GM12878 (cell line): ENCODE measurements around the gene TMEM86A. TPM values are rescaled to one million over a fixed set of nuclear protein-coding genes. Genes with fewer than 3 reads are reported as not detected.

Experiments
- ATAC-seq: fragments of 200-7000 bp; cut with Tn5 transposase; 3 replicates; pipeline ENCODE4 v1.9.1; 2020; ENCODE audit warnings: mild to moderate bottlenecking, moderate library complexity
- BruUV-seq: library from RNA; stranded (reverse); fragments of 400-500 nt; replicated peaks from 2 replicates; lab custom pipeline; 2021; lab: Mats Ljungman, UMichigan
- CTCF ChIA-PET: fragments of 300-600 bp; sonication (Branson Sonifier 250); formaldehyde crosslinking; extraction: SDS; loops from one replicate; lab custom pipeline; 2021; ENCODE audit warnings: inconsistent platforms; lab: Yijun Ruan, JAX
- POLR2A ChIA-PET: fragments of 350-600 bp; formaldehyde crosslinking; extraction: SDS; loops from one replicate; lab custom pipeline; 2021; ENCODE audit warnings: inconsistent platforms; lab: Charles Lee
- RAD21 ChIA-PET: fragments of 300-600 bp; sonication (Branson Sonifier 250); formaldehyde crosslinking; loops from one replicate; lab custom pipeline; 2023; ENCODE audit warnings: antibody characterized with exemption; ENCODE audit not compliant: unreplicated experiment; lab: Charles Lee
- SMC1A ChIA-PET: fragments of 300-600 bp; sonication (Branson Sonifier 250); formaldehyde crosslinking; loops from one replicate; lab custom pipeline; 2023; ENCODE audit not compliant: unreplicated experiment, uncharacterized antibody; lab: Charles Lee
- DNase-seq: peaks from one replicate; pipeline ENCODE4 v3.0.0-alpha.2; 2011; ENCODE audit warnings: low read depth, low spot score
- FAIRE-seq: peaks from 3 replicates; lab custom pipeline; 2011; peaks lifted over from hg19 to GRCh38; lab: Jason Lieb, UNC
- H2AFZ ChIP-seq: 2 replicates; pipeline ENCODE4 v1.6.0; 2011; ENCODE audit warnings: low read depth, low read length, control low read depth; ENCODE audit not compliant: control insufficient read depth
- H3K27ac ChIP-seq: 2 replicates; pipeline ENCODE4 v1.5.1; 2011; ENCODE audit warnings: control low read depth; ENCODE audit not compliant: control insufficient read depth, insufficient read depth
- H3K27me3 ChIP-seq, 2 experiments: replicated peaks in 1 of 2; 2 replicates each; pipeline versions ENCODE4 v1.6.0 to v1.6.1; 2011; ENCODE audit warnings: low read length in 1 of 2; ENCODE audit not compliant: control insufficient read depth in 2 of 2, insufficient read depth in 2 of 2
- H3K36me3 ChIP-seq, 2 experiments: 2 replicates each; pipeline ENCODE4 v1.5.1; 2011; ENCODE audit warnings: low read length in 1 of 2; ENCODE audit not compliant: control insufficient read depth in 2 of 2, insufficient read depth in 2 of 2
- H3K4me1 ChIP-seq: 2 replicates; pipeline ENCODE4 v1.6.1; 2011; ENCODE audit warnings: mild to moderate bottlenecking, low read length, moderate library complexity, mixed read lengths; ENCODE audit not compliant: control insufficient read depth, insufficient read depth
- H3K4me2 ChIP-seq: 2 replicates; pipeline ENCODE4 v1.6.0; 2011; ENCODE audit warnings: control low read depth; ENCODE audit not compliant: control insufficient read depth, insufficient read depth
- H3K4me3 ChIP-seq: fragments of 200-600 bp; sonication (generic); 2 replicates; pipeline ENCODE4 v1.5.1; 2016
- H3K79me2 ChIP-seq: 2 replicates; pipeline ENCODE4 v1.6.0; 2011; ENCODE audit warnings: low read length; ENCODE audit not compliant: control insufficient read depth, insufficient read depth
- H3K9ac ChIP-seq: 2 replicates; pipeline ENCODE4 v1.8.0; 2011; ENCODE audit warnings: low read length, control low read depth, mixed read lengths; ENCODE audit not compliant: control insufficient read depth, insufficient read depth
- H3K9me3 ChIP-seq: replicated peaks from 3 replicates; pipeline ENCODE4 v1.5.1; 2011; ENCODE audit warnings: mild to moderate bottlenecking, low read length; ENCODE audit not compliant: control insufficient read depth, insufficient read depth
- H4K20me1 ChIP-seq: 2 replicates; pipeline ENCODE4 v1.6.0; 2011; ENCODE audit not compliant: control insufficient read depth, insufficient read depth
- BCLAF1 ChIP-seq: fragments of 450-650 bp; IDR thresholded peaks from 2 replicates; pipeline ENCODE4 v1.6.1; 2017; ENCODE audit warnings: antibody characterized with exemption, mild to moderate bottlenecking, moderate library complexity
- E2F4 ChIP-seq: IDR thresholded peaks from 2 replicates; pipeline ENCODE4 v1.6.1; 2012; ENCODE audit warnings: low read depth, low read length, improper control_type of control experiment
- EP300 ChIP-seq, 2 experiments: fragments of 150-350 bp in 1 of 2; IDR thresholded peaks; 2 replicates each; pipeline ENCODE4 v1.6.1; 2011 to 2012; ENCODE audit warnings: low read depth in 2 of 2, low read length in 2 of 2, borderline replicate concordance in 1 of 2, improper control_type of control experiment in 1 of 2, inconsistent platforms in 1 of 2; ENCODE audit not compliant: control insufficient read depth in 1 of 2
- NR2C1 ChIP-seq: fragments of 450-650 bp; IDR thresholded peaks from 2 replicates; pipeline ENCODE4 v1.6.1; 2017; ENCODE audit warnings: antibody characterized with exemption, mild to moderate bottlenecking, moderate library complexity
- POLR2AphosphoS2 ChIP-seq: IDR thresholded peaks from 2 replicates; pipeline ENCODE4 v1.6.1; 2011; ENCODE audit warnings: low read depth, mild to moderate bottlenecking, low read length, improper control_type of control experiment, moderate library complexity
- YBX1 ChIP-seq: fragments of 450-650 bp; IDR thresholded peaks from 2 replicates; pipeline ENCODE4 v1.6.1; 2016; ENCODE audit warnings: antibody characterized with exemption
- WGBS: methylation state at CpG from one replicate; pipeline ENCODE4 v1.1.6; 2016; ENCODE audit warnings: low lambda C conversion rate; ENCODE audit not compliant: insufficient replicate concordance, insufficient coverage; ENCODE audit errors: missing lambda C conversion rate; 5-methylcytosine and 5-hydroxymethylcytosine counted together
- in situ Hi-C: fragments of 300-500 bp; cut with MboI; formaldehyde crosslinking; loops from 9 replicates; pipeline ENCODE4 v1.14.3; 2018; ENCODE audit warnings: mixed read lengths
- intact Hi-C: fragments of 100-400 bp; cut with micrococcal nuclease; formaldehyde crosslinking; loops from one replicate; pipeline ENCODE4 v1.14.2; 2022; ENCODE audit not compliant: unreplicated experiment
- polyA plus RNA-seq, 11 experiments: library from polyadenylated mRNA; depleted of rRNA in 4 of 11; unstranded in 6 of 11; stranded (reverse) in 5 of 11; fragments of >200 nt; fragmentation: Nextera tagmentation in 4 of 11; fragmentation: Illumina TruSeq in 1 of 11; extraction: Ambion mirVana in 4 of 11; extraction: Trizol in 1 of 11; gene quantifications; 1 replicate in 1 of 11; 2 replicates in 10 of 11; pipeline versions ENCODE4 v1.2.1 to v1.2.3, GENCODE V29; 2011 to 2016; ENCODE audit warnings: inconsistent platforms in 2 of 11, missing spikeins in 2 of 11, low read depth in 1 of 11
- total RNA-seq, 4 experiments: library from RNA; depleted of rRNA in 3 of 4; stranded (reverse); fragments of >200 nt in 3 of 4; fragmentation: Illumina TruSeq in 1 of 4; extraction: Trizol in 1 of 4; gene quantifications; 2 replicates each; pipeline versions ENCODE4 v1.2.1 to v1.2.3, GENCODE V29; 2013 to 2021

The TMEM86A gene
- total and polyA plus RNA-seq, 10 of the 15 experiments (the other 5 are each of a cell fraction or from before 2014, with no cell fraction given): 0.01 to 0.11 (median 0.06) TPM; not detected in 7

- TF ChIP-seq NR2C1 (no peak), E2F4 (no peak), YBX1 (no peak), BCLAF1 (no peak), POLR2AphosphoS2 (no peak), EP300 (IDR thresholded peaks at IDR 0.05; ENCODE audit: borderline replicate concordance in 1 of 2, control insufficient read depth in 1 of 2, low read depth in 2 of 2, low read length in 2 of 2) (no peak)
- no peak overlapping the region for H3K27ac ChIP-seq
- H3K79me2 ChIP-seq: no peaks in the 10 kb centered on the region
- no peak overlapping the region for H2AFZ ChIP-seq
- ChIA-PET RAD21 (no interaction called here), CTCF (interaction anchor here (1.6 kb wide), 1 partner anchor 54 kb away, joined by 4 read pairs; no protein-coding TSS in a partner anchor), POLR2A (no interaction called here), SMC1A (no interaction called here)
- H3K4me2 ChIP-seq: no peak overlapping the region
- H3K36me3 ChIP-seq: no peaks in the 10 kb centered on the region
- no peak overlapping the region for H3K4me3 ChIP-seq
- 77% methylated on average over 4 of the region's 4 CpGs for WGBS
- in situ Hi-C loops: no loop called here
- H3K9ac ChIP-seq: no peak overlapping the region
- H3K27me3 ChIP-seq: no peaks in the 10 kb centered on the region; a peak in 1 of 4 replicates
- ATAC-seq (no peak), DNase-seq (no peak), FAIRE-seq (no peak)
- H4K20me1 ChIP-seq: no peaks in the 10 kb centered on the region
- H3K4me1 ChIP-seq: no peaks in the 10 kb centered on the region
- no peaks in the 10 kb centered on the region for H3K9me3 ChIP-seq
- no TSS peak for BruUV-seq
- intact Hi-C loops: no loop called here
Observed at GRCh38 chr11:18668131-18668530, 30.4 kb upstream of the TMEM86A start.
